HepG2 (cell line): Measurements from ENCODE around the gene FNDC8. TPM values are rescaled to one million over a fixed set of nuclear protein-coding genes. Genes with fewer than 3 reads are reported as not detected.

Experiments used
- ATAC-seq: fragments of 200-7000 bp; cut with Tn5 transposase; 3 replicates; pipeline ENCODE4 v1.9.1; 2020; ENCODE audit warnings: mild to moderate bottlenecking, moderate library complexity
- BruUV-seq: library from RNA; stranded (reverse); fragments of 400-500 nt; replicated peaks from 2 replicates; lab custom pipeline; 2021; lab: Mats Ljungman, UMichigan
- CTCF ChIA-PET: fragments of 300-600 bp; formaldehyde crosslinking; extraction: SDS; loops from one replicate; lab custom pipeline; 2021; ENCODE audit warnings: low total read pairs, inconsistent platforms, low intra/inter-chr PET ratio; lab: Yijun Ruan, JAX
- POLR2A ChIA-PET: fragments of 350-600 bp; sonication (Branson Sonifier 250); formaldehyde crosslinking; loops from one replicate; lab custom pipeline; 2020; ENCODE audit warnings: antibody characterized with exemption, inconsistent platforms; lab: Yijun Ruan, JAX
- DNase-seq: peaks from one replicate; pipeline ENCODE4 v3.0.0-alpha.2; 2015; ENCODE audit warnings: low spot score
- FAIRE-seq: peaks from 3 replicates; lab custom pipeline; 2011; peaks lifted over from hg19 to GRCh38; lab: Jason Lieb, UNC
- H2AFZ ChIP-seq: one replicate; pipeline ENCODE4 v1.6.1; 2011; ENCODE audit warnings: low read length, inconsistent platforms
- H3K27ac ChIP-seq: fragments of 300-600 bp; 3 replicates; pipeline ENCODE4 v1.8.0; 2011; ENCODE audit warnings: mixed run types, mild to moderate bottlenecking, mixed read lengths, low read length, inconsistent platforms; ENCODE audit not compliant: insufficient read depth; ENCODE audit errors: extremely low read length
- H3K27me3 ChIP-seq, 2 experiments: fragments of 200-600 bp in 1 of 2; 2 replicates in 1 of 2; 3 replicates in 1 of 2; pipeline versions ENCODE4 v1.6.0 to v1.8.0; 2011; ENCODE audit warnings: low read length in 2 of 2, mild to moderate bottlenecking in 2 of 2, moderate library complexity in 2 of 2, inconsistent platforms in 1 of 2; ENCODE audit not compliant: insufficient read depth in 2 of 2, control insufficient read depth in 1 of 2
- H3K36me3 ChIP-seq, 2 experiments: fragments of 200-600 bp in 1 of 2; replicated peaks in 1 of 2; 2 replicates in 1 of 2; 3 replicates in 1 of 2; pipeline versions ENCODE4 v1.5.1 to v1.8.0; 2011; ENCODE audit warnings: low read length in 2 of 2, inconsistent platforms in 1 of 2; ENCODE audit not compliant: insufficient read depth in 2 of 2, control insufficient read depth in 1 of 2
- H3K4me1 ChIP-seq: 2 replicates; pipeline ENCODE4 v1.5.1; 2012; ENCODE audit warnings: low read length, inconsistent platforms; ENCODE audit not compliant: insufficient read depth
- H3K4me2 ChIP-seq: 2 replicates; pipeline ENCODE4 v1.6.0; 2011; ENCODE audit warnings: low read depth, low read length, inconsistent platforms
- H3K4me3 ChIP-seq, 3 experiments: fragments of 200-600 bp in 1 of 3; sonication (generic), shearing (Covaris generic) in 1 of 3; replicated peaks in 1 of 3; 2 replicates each; pipeline ENCODE4 v1.5.1; 2011 to 2016; ENCODE audit warnings: low read length in 3 of 3, inconsistent platforms in 2 of 3, low read depth in 2 of 3, mild to moderate bottlenecking in 2 of 3, control low read depth in 1 of 3, mixed read lengths in 1 of 3; ENCODE audit not compliant: insufficient read depth in 1 of 3
- H3K79me2 ChIP-seq: one replicate; pipeline ENCODE4 v1.6.1; 2011; ENCODE audit warnings: low read length, inconsistent platforms; ENCODE audit not compliant: insufficient read depth
- H3K9ac ChIP-seq: 2 replicates; pipeline ENCODE4 v1.6.0; 2011; ENCODE audit warnings: mild to moderate bottlenecking, low read depth, low read length, inconsistent platforms; ENCODE audit not compliant: insufficient read depth
- H3K9me3 ChIP-seq: 2 replicates; pipeline ENCODE4 v1.5.1; 2012; ENCODE audit warnings: mild to moderate bottlenecking, low read length
- H4K20me1 ChIP-seq: 2 replicates; pipeline ENCODE4 v1.6.0; 2011; ENCODE audit warnings: inconsistent platforms, mild to moderate bottlenecking, low read length, moderate library complexity; ENCODE audit not compliant: insufficient read depth
- ATF1 ChIP-seq: IDR thresholded peaks from 2 replicates; pipeline ENCODE4 v1.6.1; 2016; ENCODE audit warnings: mild to moderate bottlenecking, control low read depth
- ELF4 ChIP-seq: sonication (generic); formaldehyde crosslinking; IDR thresholded peaks from 2 replicates; pipeline ENCODE4 v1.5.0; 2020; ENCODE audit warnings: missing genetic modification reagents, mild to moderate bottlenecking, moderate library complexity, borderline replicate concordance
- FOXC1 ChIP-seq: sonication (generic); formaldehyde crosslinking; IDR thresholded peaks from 2 replicates; pipeline ENCODE4 v1.8.0; 2022; ENCODE audit warnings: mild to moderate bottlenecking, missing genetic modification reagents, borderline replicate concordance
- MED1 ChIP-seq: sonication (generic); formaldehyde crosslinking; IDR thresholded peaks from 2 replicates; pipeline ENCODE4 v1.4.0; 2020; ENCODE audit warnings: missing genetic modification reagents
- PITX1 ChIP-seq: sonication (generic); formaldehyde crosslinking; IDR thresholded peaks from 2 replicates; pipeline ENCODE4 v1.5.1; 2020; ENCODE audit warnings: mild to moderate bottlenecking, missing genetic modification reagents
- SIN3A ChIP-seq: IDR thresholded peaks from 2 replicates; pipeline ENCODE4 v1.6.1; 2011; ENCODE audit warnings: low read depth, mild to moderate bottlenecking, control low read depth, low read length, borderline replicate concordance
- SMARCC2 ChIP-seq: fragments of 450-650 bp; IDR thresholded peaks from 2 replicates; pipeline ENCODE4 v1.6.1; 2017; ENCODE audit warnings: antibody characterized with exemption, mild to moderate bottlenecking
- SP4 ChIP-seq: sonication (generic); formaldehyde crosslinking; IDR thresholded peaks from 2 replicates; pipeline ENCODE4 v1.8.1; 2023; ENCODE audit warnings: mild to moderate bottlenecking, missing genetic modification reagents
- ZNF180 ChIP-seq: sonication (generic); formaldehyde crosslinking; IDR thresholded peaks from 2 replicates; pipeline ENCODE4 v1.4.0; 2020; ENCODE audit warnings: low read depth, missing genetic modification reagents, borderline replicate concordance
- ZNF234 ChIP-seq: sonication (generic); formaldehyde crosslinking; conservative IDR thresholded peaks from 2 replicates; pipeline ENCODE4 v1.5.1; 2020; ENCODE audit warnings: mild to moderate bottlenecking, missing genetic modification reagents
- ZNF382 ChIP-seq: sonication (generic); formaldehyde crosslinking; IDR thresholded peaks from 2 replicates; pipeline ENCODE4 v1.5.0; 2020; ENCODE audit warnings: missing genetic modification reagents, mild to moderate bottlenecking, borderline replicate concordance
- ZNF614 ChIP-seq: IDR thresholded peaks from 2 replicates; pipeline ENCODE4 v1.6.1; 2018; ENCODE audit warnings: missing biosample characterization, missing genetic modification reagents, inconsistent platforms, borderline replicate concordance
- ZNF709 ChIP-seq: sonication (generic); formaldehyde crosslinking; IDR thresholded peaks from 2 replicates; pipeline ENCODE4 v1.5.0; 2020; ENCODE audit warnings: mild to moderate bottlenecking, missing genetic modification reagents
- ZNF747 ChIP-seq: sonication (generic); formaldehyde crosslinking; IDR thresholded peaks from 2 replicates; pipeline ENCODE4 v1.8.1; 2023; ENCODE audit warnings: missing genetic modification reagents, mild to moderate bottlenecking, borderline replicate concordance
- ZSCAN12 ChIP-seq: sonication (generic); formaldehyde crosslinking; IDR thresholded peaks from 2 replicates; pipeline ENCODE4 v1.9.0; 2021; ENCODE audit warnings: mild to moderate bottlenecking, missing genetic modification reagents
- WGBS: methylation state at CpG from one replicate; pipeline ENCODE4 v1.1.6; 2017; ENCODE audit warnings: low lambda C conversion rate; 5-methylcytosine and 5-hydroxymethylcytosine counted together
- in situ Hi-C: cut with HindIII; loops from 2 replicates; pipeline ENCODE4 v1.10.0; 2017; ENCODE audit warnings: low pct_unique_long_range_greater_than_20kb; ENCODE audit not compliant: extremely low pct_ligation_motif_present
- intact Hi-C: fragments of 100-400 bp; cut with micrococcal nuclease; formaldehyde crosslinking; loops from one replicate; pipeline ENCODE4 v1.10.0; 2022; ENCODE audit not compliant: unreplicated experiment
- polyA plus RNA-seq, 8 experiments: library from polyadenylated mRNA; depleted of rRNA in 3 of 8; stranded (reverse) in 7 of 8; unstranded in 1 of 8; fragments of >200 nt; fragmentation: Illumina TruSeq in 4 of 8; extraction: Trizol in 4 of 8; gene quantifications; 2 replicates each; pipeline versions ENCODE4 v1.2.1 to v1.2.3, GENCODE V29; 2011 to 2016; ENCODE audit warnings: low read depth in 4 of 8, missing spikeins in 1 of 8, mixed read lengths in 1 of 8; ENCODE audit not compliant: insufficient read depth in 1 of 8
- total RNA-seq, 5 experiments: library from RNA; depleted of rRNA; stranded (reverse); fragments of >200 nt; fragmentation: Illumina TruSeq; extraction: Trizol; gene quantifications; 2 replicates each; pipeline ENCODE4 v1.2.3, GENCODE V29; 2016; ENCODE audit warnings: low read depth in 1 of 5
- TF ChIP-seq, protein P1 (sequence below): sonication (generic); formaldehyde crosslinking; IDR thresholded peaks from 2 replicates; pipeline ENCODE4 v1.4.0; 2020; ENCODE audit warnings: missing genetic modification reagents
- TF ChIP-seq, protein P2 (sequence below): sonication (generic); formaldehyde crosslinking; IDR thresholded peaks from 2 replicates; pipeline ENCODE4 v1.4.0; 2020; ENCODE audit warnings: missing genetic modification reagents
- TF ChIP-seq, protein P3 (sequence below): sonication (generic); IDR thresholded peaks from 2 replicates; pipeline ENCODE4 v1.6.1; 2016; ENCODE audit warnings: low read depth, borderline replicate concordance
- TF ChIP-seq, protein P4 (sequence below): sonication (generic); formaldehyde crosslinking; IDR thresholded peaks from 2 replicates; pipeline ENCODE4 v1.8.0; 2022; ENCODE audit warnings: mild to moderate bottlenecking, missing genetic modification reagents; ENCODE audit not compliant: insufficient replicate concordance
- TF ChIP-seq, protein P5 (sequence below): sonication (generic); formaldehyde crosslinking; IDR thresholded peaks from 2 replicates; pipeline ENCODE4 v1.8.1; 2023; ENCODE audit warnings: missing genetic modification reagents, mild to moderate bottlenecking, borderline replicate concordance

Gene FNDC8
- total and polyA plus RNA-seq, 2 of the 13 experiments (the other 11 are each of a cell fraction or from before 2014, with no cell fraction given) = not detected

DNA sequence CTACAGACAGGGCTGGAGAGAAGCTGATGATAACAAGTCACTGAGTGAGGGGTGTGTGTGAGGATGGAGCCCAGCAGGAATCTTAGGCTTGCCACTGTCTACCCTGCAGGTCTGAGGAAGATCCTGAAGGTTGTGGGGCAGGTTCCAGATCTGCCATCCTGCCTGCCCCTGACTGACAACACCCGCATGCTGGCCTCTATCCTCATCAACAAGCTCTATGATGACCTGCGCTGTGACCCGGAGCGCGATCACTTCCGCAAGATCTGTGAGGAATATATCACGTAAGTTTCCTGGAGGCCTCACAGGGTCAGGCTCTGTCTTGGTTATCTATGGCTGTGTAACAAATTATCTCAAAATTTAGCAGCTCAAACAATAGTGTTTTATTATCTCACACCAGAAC lies 42.5 kb downstream of the FNDC8 start:
- no peak for ATAC-seq
- 67% methylated on average over 1 of the region's 7 CpGs for WGBS
- H3K9me3 ChIP-seq = no peaks in the 10 kb centered on the region
- intact Hi-C loops = no loop called here
- no peak overlapping the region for H3K4me3 ChIP-seq
- H3K27me3 ChIP-seq = peaks cover 0 to 18% of the 10 kb centered on the region in 2 experiments; a peak in 2 of 5 replicates
- no TSS peak for BruUV-seq
- H3K79me2 ChIP-seq = no peaks in the 10 kb centered on the region
- in situ Hi-C loops = no loop called here
- DNase-seq = no peak
- FAIRE-seq = no peak
- CTCF ChIA-PET = no interaction called here
- no peak overlapping the region for H2AFZ ChIP-seq
- TF ChIP-seq ELF4 (CRISPR knock-in tag) = no peak
- TF ChIP-seq SP4 (CRISPR knock-in tag) = no peak
- TF ChIP-seq, protein P1, sequence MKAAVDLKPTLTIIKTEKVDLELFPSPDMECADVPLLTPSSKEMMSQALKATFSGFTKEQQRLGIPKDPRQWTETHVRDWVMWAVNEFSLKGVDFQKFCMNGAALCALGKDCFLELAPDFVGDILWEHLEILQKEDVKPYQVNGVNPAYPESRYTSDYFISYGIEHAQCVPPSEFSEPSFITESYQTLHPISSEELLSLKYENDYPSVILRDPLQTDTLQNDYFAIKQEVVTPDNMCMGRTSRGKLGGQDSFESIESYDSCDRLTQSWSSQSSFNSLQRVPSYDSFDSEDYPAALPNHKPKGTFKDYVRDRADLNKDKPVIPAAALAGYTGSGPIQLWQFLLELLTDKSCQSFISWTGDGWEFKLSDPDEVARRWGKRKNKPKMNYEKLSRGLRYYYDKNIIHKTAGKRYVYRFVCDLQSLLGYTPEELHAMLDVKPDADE (CRISPR knock-in tag) = no peak
- no peak for TF ChIP-seq SMARCC2
- no peak for TF ChIP-seq SIN3A
- no peak for TF ChIP-seq ZNF709
- TF ChIP-seq ZSCAN12 (CRISPR knock-in tag) = no peak
- TF ChIP-seq, protein P2, sequence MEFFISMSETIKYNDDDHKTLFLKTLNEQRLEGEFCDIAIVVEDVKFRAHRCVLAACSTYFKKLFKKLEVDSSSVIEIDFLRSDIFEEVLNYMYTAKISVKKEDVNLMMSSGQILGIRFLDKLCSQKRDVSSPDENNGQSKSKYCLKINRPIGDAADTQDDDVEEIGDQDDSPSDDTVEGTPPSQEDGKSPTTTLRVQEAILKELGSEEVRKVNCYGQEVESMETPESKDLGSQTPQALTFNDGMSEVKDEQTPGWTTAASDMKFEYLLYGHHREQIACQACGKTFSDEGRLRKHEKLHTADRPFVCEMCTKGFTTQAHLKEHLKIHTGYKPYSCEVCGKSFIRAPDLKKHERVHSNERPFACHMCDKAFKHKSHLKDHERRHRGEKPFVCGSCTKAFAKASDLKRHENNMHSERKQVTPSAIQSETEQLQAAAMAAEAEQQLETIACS (CRISPR knock-in tag) = no peak
- TF ChIP-seq FOXC1 (CRISPR knock-in tag) = no peak
- no peak for TF ChIP-seq PITX1 (CRISPR knock-in tag)
- TF ChIP-seq, protein P3, sequence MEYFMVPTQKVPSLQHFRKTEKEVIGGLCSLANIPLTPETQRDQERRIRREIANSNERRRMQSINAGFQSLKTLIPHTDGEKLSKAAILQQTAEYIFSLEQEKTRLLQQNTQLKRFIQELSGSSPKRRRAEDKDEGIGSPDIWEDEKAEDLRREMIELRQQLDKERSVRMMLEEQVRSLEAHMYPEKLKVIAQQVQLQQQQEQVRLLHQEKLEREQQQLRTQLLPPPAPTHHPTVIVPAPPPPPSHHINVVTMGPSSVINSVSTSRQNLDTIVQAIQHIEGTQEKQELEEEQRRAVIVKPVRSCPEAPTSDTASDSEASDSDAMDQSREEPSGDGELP = no peak
- TF ChIP-seq ZNF234 (CRISPR knock-in tag) = no peak
- no peak for TF ChIP-seq ZNF382 (CRISPR knock-in tag)
- no peak for TF ChIP-seq ZNF614 (CRISPR knock-in tag)
- TF ChIP-seq, protein P4, sequence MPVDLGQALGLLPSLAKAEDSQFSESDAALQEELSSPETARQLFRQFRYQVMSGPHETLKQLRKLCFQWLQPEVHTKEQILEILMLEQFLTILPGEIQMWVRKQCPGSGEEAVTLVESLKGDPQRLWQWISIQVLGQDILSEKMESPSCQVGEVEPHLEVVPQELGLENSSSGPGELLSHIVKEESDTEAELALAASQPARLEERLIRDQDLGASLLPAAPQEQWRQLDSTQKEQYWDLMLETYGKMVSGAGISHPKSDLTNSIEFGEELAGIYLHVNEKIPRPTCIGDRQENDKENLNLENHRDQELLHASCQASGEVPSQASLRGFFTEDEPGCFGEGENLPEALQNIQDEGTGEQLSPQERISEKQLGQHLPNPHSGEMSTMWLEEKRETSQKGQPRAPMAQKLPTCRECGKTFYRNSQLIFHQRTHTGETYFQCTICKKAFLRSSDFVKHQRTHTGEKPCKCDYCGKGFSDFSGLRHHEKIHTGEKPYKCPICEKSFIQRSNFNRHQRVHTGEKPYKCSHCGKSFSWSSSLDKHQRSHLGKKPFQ (CRISPR knock-in tag) = no peak
- TF ChIP-seq ATF1 (CRISPR knock-in tag) = no peak
- TF ChIP-seq ZNF180 = no peak
- TF ChIP-seq, protein P5, sequence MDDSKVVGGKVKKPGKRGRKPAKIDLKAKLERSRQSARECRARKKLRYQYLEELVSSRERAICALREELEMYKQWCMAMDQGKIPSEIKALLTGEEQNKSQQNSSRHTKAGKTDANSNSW = no peak
- TF ChIP-seq ZNF747 (CRISPR knock-in tag) = no peak
- TF ChIP-seq MED1 (CRISPR knock-in tag) = no peak
- H3K9ac ChIP-seq = no peak overlapping the region
- H3K36me3 ChIP-seq = no peaks in the 10 kb centered on the region
- H4K20me1 ChIP-seq = no peaks in the 10 kb centered on the region
- H3K4me2 ChIP-seq = no peak overlapping the region
- no peaks in the 10 kb centered on the region for H3K4me1 ChIP-seq
- POLR2A ChIA-PET = no interaction called here
- no peak overlapping the region for H3K27ac ChIP-seq
